GM23338 (cell line): ENCODE data around the gene DNAH11. TPM values are rescaled to one million over a fixed set of nuclear protein-coding genes. Genes with fewer than 3 reads are reported as not detected.

Experiments
- ATAC-seq: fragments of 200-7000 bp; cut with Tn5 transposase; 3 replicates; pipeline ENCODE4 v1.9.1; 2020
- DNase-seq: peaks from one replicate; pipeline ENCODE4 v3.0.0-alpha.2; 2015; ENCODE audit warnings: low spot score
- H2AFZ ChIP-seq: fragments of 200-600 bp; sonication (generic); 2 replicates; pipeline ENCODE4 v1.8.0; 2016; ENCODE audit warnings: antibody characterized with exemption, mild to moderate bottlenecking, moderate library complexity
- H3F3A ChIP-seq: fragments of 200-600 bp; sonication (generic); replicated peaks from 2 replicates; pipeline ENCODE4 v1.8.0; 2017; ENCODE audit warnings: antibody characterized with exemption, mixed run types, low read depth
- H3K27ac ChIP-seq: fragments of 200-600 bp; sonication (generic); 2 replicates; pipeline ENCODE4 v1.6.1; 2016; ENCODE audit warnings: low read depth
- H3K27me3 ChIP-seq: fragments of 200-600 bp; sonication (generic); 2 replicates; pipeline ENCODE4 v1.8.0; 2016; ENCODE audit warnings: mild to moderate bottlenecking, mixed run types, moderate library complexity; ENCODE audit not compliant: insufficient read depth
- H3K36me3 ChIP-seq: fragments of 200-600 bp; sonication (generic); 2 replicates; pipeline ENCODE4 v1.8.0; 2016; ENCODE audit warnings: mild to moderate bottlenecking; ENCODE audit not compliant: insufficient read depth
- H3K4me1 ChIP-seq: fragments of 200-600 bp; sonication (generic); 2 replicates; pipeline ENCODE4 v1.8.0; 2016; ENCODE audit warnings: mild to moderate bottlenecking, moderate library complexity; ENCODE audit not compliant: insufficient read depth
- H3K4me2 ChIP-seq: fragments of 200-600 bp; sonication (generic); 2 replicates; pipeline ENCODE4 v1.7.1; 2017; ENCODE audit warnings: mixed run types
- H3K4me3 ChIP-seq: fragments of 200-600 bp; sonication (generic); 2 replicates; pipeline ENCODE4 v1.6.1; 2016; ENCODE audit warnings: mixed run types
- H3K79me2 ChIP-seq: fragments of 200-600 bp; sonication (generic); replicated peaks from 2 replicates; pipeline ENCODE4 v1.8.0; 2017; ENCODE audit warnings: mild to moderate bottlenecking; ENCODE audit not compliant: insufficient read depth
- H3K9me2 ChIP-seq: fragments of 200-600 bp; sonication (generic); 2 replicates; pipeline ENCODE4 v1.8.0; 2017; ENCODE audit not compliant: insufficient read depth
- H4K20me1 ChIP-seq: fragments of 200-600 bp; sonication (generic); replicated peaks from 2 replicates; pipeline ENCODE4 v1.8.0; 2017; ENCODE audit warnings: mild to moderate bottlenecking; ENCODE audit not compliant: insufficient read depth
- H3K27ac Mint-ChIP-seq: 2 replicates; pipeline ENCODE4 v1.8.0; 2020; ENCODE audit warnings: inconsistent platforms, mild to moderate bottlenecking, moderate library complexity, mixed read lengths
- H3K27me3 Mint-ChIP-seq: 3 replicates; pipeline ENCODE4 v1.8.0; 2022; ENCODE audit warnings: low read depth, mild to moderate bottlenecking, moderate library complexity, mixed read lengths, inconsistent platforms; ENCODE audit not compliant: insufficient read depth, poor library complexity
- H3K36me3 Mint-ChIP-seq: 3 replicates; pipeline ENCODE4 v1.8.0; 2021; ENCODE audit warnings: low read depth, mild to moderate bottlenecking, inconsistent platforms, moderate library complexity, mixed read lengths
- H3K4me1 Mint-ChIP-seq: 3 replicates; pipeline ENCODE4 v1.8.0; 2020; ENCODE audit warnings: mild to moderate bottlenecking, inconsistent platforms, mixed read lengths
- H3K4me3 Mint-ChIP-seq: 3 replicates; pipeline ENCODE4 v1.8.0; 2021; ENCODE audit warnings: moderate library complexity, mild to moderate bottlenecking, inconsistent platforms, mixed read lengths
- H3K9me3 Mint-ChIP-seq: 3 replicates; pipeline ENCODE4 v1.8.0; 2020; ENCODE audit warnings: moderate library complexity, mild to moderate bottlenecking, inconsistent platforms, mixed read lengths
- CREB1 ChIP-seq: fragments of 250-450 bp; sonication (Bioruptor Pico); IDR thresholded peaks from 2 replicates; pipeline ENCODE4 v1.5.0; 2020; ENCODE audit warnings: low read depth, mild to moderate bottlenecking, moderate library complexity
- ETS1 ChIP-seq: IDR thresholded peaks from 2 replicates; pipeline ENCODE4 v1.6.1; 2016; ENCODE audit warnings: antibody characterized with exemption
- NANOG ChIP-seq: IDR thresholded peaks from 2 replicates; pipeline ENCODE4 v1.6.1; 2016; ENCODE audit warnings: antibody characterized with exemption, borderline replicate concordance
- ZNF114 ChIP-seq: fragments of 250-450 bp; sonication (Bioruptor Pico); IDR thresholded peaks from 2 replicates; pipeline ENCODE4 v1.5.0; 2020; ENCODE audit warnings: mild to moderate bottlenecking, moderate library complexity
- ZNF462 ChIP-seq: fragments of 250-450 bp; sonication (Bioruptor Pico); IDR thresholded peaks from 2 replicates; pipeline ENCODE4 v1.5.0; 2020; ENCODE audit warnings: mild to moderate bottlenecking, moderate library complexity
- polyA plus RNA-seq: library from polyadenylated mRNA; unstranded; fragments of >200 nt; fragmentation: Nextera tagmentation; extraction: Ambion mirVana; gene quantifications from 2 replicates; pipeline ENCODE4 v1.2.1, GENCODE V29; 2016
- total RNA-seq: library from RNA; depleted of rRNA; stranded (reverse); fragments of >200 nt; shearing (Covaris generic); gene quantifications from 2 replicates; pipeline ENCODE4 v1.2.3, GENCODE V29; 2014

Gene DNAH11
- total and polyA plus RNA-seq, 2 experiments from 2014 or later = 9.3 TPM

- Histone ChIP-seq H3K4me1 (peaks cover 53% of the 10 kb centered on the region), H3K4me3 (peak overlapping the region; percentile 15; the same call in 1 of the 2 replicates), H3K36me3 (no peaks in the 10 kb centered on the region), H3K27ac (peak overlapping the region; percentile 61), H3K4me2 (peak overlapping the region; percentile 12), H2AFZ (no peak overlapping the region), H3K79me2 (no peaks in the 10 kb centered on the region), H4K20me1 (no peaks in the 10 kb centered on the region), H3K9me2 (peaks cover 3% of the 10 kb centered on the region; the same call in 1 of the 2 replicates), H3K27me3 (no peaks in the 10 kb centered on the region), H3F3A (0 out of 2 replicates have a peak, but pooled peaks cover 4% of the 10 kb centered on the region)
- peak overlapping the region; percentile 37 for H3K4me3 Mint-ChIP-seq
- H3K9me3 Mint-ChIP-seq = no peaks in the 10 kb centered on the region; the same call in 2 of the 3 replicates
- H3K4me1 Mint-ChIP-seq = peaks cover 66% of the 10 kb centered on the region
- H3K27me3 Mint-ChIP-seq = peaks cover 5% of the 10 kb centered on the region
- H3K36me3 Mint-ChIP-seq = peaks cover 3% of the 10 kb centered on the region; the same call in 1 of the 3 replicates
- ATAC-seq (peak; percentile 68), DNase-seq (peak; percentile 80)
- TF ChIP-seq NANOG = peak; percentile 82
- peak; percentile 48; the same call in 1 of the 2 replicates for TF ChIP-seq ETS1
- TF ChIP-seq ZNF114 (CRISPR knock-in tag) = no peak
- no peak; the same call in 1 of the 2 replicates for TF ChIP-seq ZNF462
- TF ChIP-seq CREB1 = no peak
- H3K27ac Mint-ChIP-seq = peak overlapping the region; percentile 90
Observed at GRCh38 chr7:21771906-21772610, 229.2 kb downstream of the DNAH11 start.
